OCI-LY1 (cell line): ENCODE data around the gene MYLK2.

Experiments used
- H2AFZ ChIP-seq: fragments of 200-600 bp; sonication (generic), shearing (Covaris generic); 2 replicates; pipeline ENCODE4 v1.6.0; 2014; ENCODE audit warnings: antibody characterized with exemption, mild to moderate bottlenecking, low read length
- H3F3A ChIP-seq: fragments of 200-600 bp; sonication (generic), shearing (Covaris generic); 2 replicates; pipeline ENCODE4 v1.6.0; 2014; ENCODE audit warnings: mild to moderate bottlenecking, antibody characterized with exemption, low read length, moderate library complexity; ENCODE audit not compliant: insufficient read depth
- H3K27ac ChIP-seq: fragments of 200-600 bp; sonication (generic); 2 replicates; pipeline ENCODE4 v1.5.1; 2014; ENCODE audit warnings: low read length, mixed run types, mild to moderate bottlenecking, low read depth; ENCODE audit not compliant: poor library complexity, severe bottlenecking
- H3K27me3 ChIP-seq: fragments of 200-600 bp; sonication (generic); 2 replicates; pipeline ENCODE4 v1.6.0; 2014; ENCODE audit warnings: antibody characterized with exemption, mild to moderate bottlenecking, low read length, moderate library complexity; ENCODE audit not compliant: insufficient read depth
- H3K36me3 ChIP-seq: fragments of 200-600 bp; sonication (generic); 2 replicates; pipeline ENCODE4 v1.6.1; 2014; ENCODE audit warnings: mild to moderate bottlenecking, antibody characterized with exemption, low read length, moderate library complexity, mixed read lengths; ENCODE audit not compliant: insufficient read depth
- H3K4me1 ChIP-seq: fragments of 200-600 bp; sonication (generic); 2 replicates; pipeline ENCODE4 v1.5.1; 2014; ENCODE audit warnings: mild to moderate bottlenecking, low read length, moderate library complexity; ENCODE audit not compliant: insufficient read depth, severe bottlenecking
- H3K4me2 ChIP-seq: fragments of 200-600 bp; sonication (generic), shearing (Covaris generic); 2 replicates; pipeline ENCODE4 v1.6.1; 2014; ENCODE audit warnings: low read length
- H3K4me3 ChIP-seq: fragments of 200-600 bp; sonication (generic); 2 replicates; pipeline ENCODE4 v1.5.1; 2014; ENCODE audit warnings: low read length, low read depth, mild to moderate bottlenecking, mixed read lengths; ENCODE audit not compliant: poor library complexity, severe bottlenecking
- H3K79me2 ChIP-seq: fragments of 200-600 bp; shearing (Covaris generic); 2 replicates; pipeline ENCODE4 v1.6.1; 2016; ENCODE audit warnings: mixed run types, low read length, mixed read lengths; ENCODE audit not compliant: insufficient read depth
- H3K9ac ChIP-seq: fragments of 200-600 bp; sonication (generic), shearing (Covaris generic); 2 replicates; pipeline ENCODE4 v1.6.1; 2014; ENCODE audit warnings: mild to moderate bottlenecking, low read length, mixed read lengths
- H3K9me2 ChIP-seq: fragments of 200-600 bp; sonication (generic), shearing (Covaris generic); 2 replicates; pipeline ENCODE4 v1.6.1; 2014; ENCODE audit warnings: low read depth, mild to moderate bottlenecking, low read length, mixed read lengths
- H3K9me3 ChIP-seq: fragments of 200-600 bp; shearing (Covaris generic); 2 replicates; pipeline ENCODE4 v1.6.1; 2014; ENCODE audit warnings: low read length, mixed read lengths
- H4K20me1 ChIP-seq: fragments of 200-600 bp; sonication (generic), shearing (Covaris generic); 2 replicates; pipeline ENCODE4 v1.6.0; 2016; ENCODE audit warnings: mild to moderate bottlenecking, low read length; ENCODE audit not compliant: insufficient read depth
- EZH2 ChIP-seq: fragments of 200-600 bp; sonication (generic), shearing (Covaris generic); IDR thresholded peaks from 2 replicates; pipeline ENCODE4 v1.8.0; 2017; ENCODE audit warnings: borderline replicate concordance, mixed run types, mild to moderate bottlenecking, antibody characterized with exemption, low read length, moderate library complexity, mixed read lengths
- TF ChIP-seq, protein P1 (sequence below): fragments of 200-600 bp; sonication (generic), shearing (Covaris generic); IDR thresholded peaks from 2 replicates; pipeline ENCODE4 v1.5.1; 2017; ENCODE audit warnings: mild to moderate bottlenecking, antibody characterized with exemption, low read length, moderate library complexity, mixed read lengths

Gene MYLK2

DNA sequence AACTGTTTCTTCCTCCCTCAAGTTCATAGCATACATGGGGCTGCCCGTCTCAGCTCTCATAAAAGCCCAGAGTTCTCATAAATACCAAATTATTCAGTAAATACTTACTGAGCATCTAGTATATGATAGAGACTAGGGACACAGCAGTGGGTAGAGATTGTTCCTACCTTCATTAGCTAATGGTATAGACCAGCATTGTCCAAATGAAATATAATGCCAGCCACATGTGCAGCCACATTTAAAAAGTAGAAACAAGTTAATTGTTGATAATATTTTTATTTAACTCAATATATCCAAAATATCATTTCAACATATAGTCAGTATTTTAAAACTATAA lies 52.4 kb downstream of the MYLK2 start:
- H3K9me3 ChIP-seq, result no peaks in the 10 kb centered on the region
- H4K20me1 ChIP-seq, result no peaks in the 10 kb centered on the region
- peaks cover 11% of the 10 kb centered on the region for H3K4me1 ChIP-seq
- H2AFZ ChIP-seq, result no peak overlapping the region
- no peaks in the 10 kb centered on the region for H3K36me3 ChIP-seq
- H3K4me2 ChIP-seq, result no peak overlapping the region
- H3F3A ChIP-seq, result no peaks in the 10 kb centered on the region
- H3K4me3 ChIP-seq, result no peak overlapping the region
- H3K27me3 ChIP-seq, result 0 out of 2 replicates have a peak, but pooled peaks cover 11% of the 10 kb centered on the region
- TF ChIP-seq, protein P1, sequence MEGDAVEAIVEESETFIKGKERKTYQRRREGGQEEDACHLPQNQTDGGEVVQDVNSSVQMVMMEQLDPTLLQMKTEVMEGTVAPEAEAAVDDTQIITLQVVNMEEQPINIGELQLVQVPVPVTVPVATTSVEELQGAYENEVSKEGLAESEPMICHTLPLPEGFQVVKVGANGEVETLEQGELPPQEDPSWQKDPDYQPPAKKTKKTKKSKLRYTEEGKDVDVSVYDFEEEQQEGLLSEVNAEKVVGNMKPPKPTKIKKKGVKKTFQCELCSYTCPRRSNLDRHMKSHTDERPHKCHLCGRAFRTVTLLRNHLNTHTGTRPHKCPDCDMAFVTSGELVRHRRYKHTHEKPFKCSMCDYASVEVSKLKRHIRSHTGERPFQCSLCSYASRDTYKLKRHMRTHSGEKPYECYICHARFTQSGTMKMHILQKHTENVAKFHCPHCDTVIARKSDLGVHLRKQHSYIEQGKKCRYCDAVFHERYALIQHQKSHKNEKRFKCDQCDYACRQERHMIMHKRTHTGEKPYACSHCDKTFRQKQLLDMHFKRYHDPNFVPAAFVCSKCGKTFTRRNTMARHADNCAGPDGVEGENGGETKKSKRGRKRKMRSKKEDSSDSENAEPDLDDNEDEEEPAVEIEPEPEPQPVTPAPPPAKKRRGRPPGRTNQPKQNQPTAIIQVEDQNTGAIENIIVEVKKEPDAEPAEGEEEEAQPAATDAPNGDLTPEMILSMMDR, result no peak
- TF ChIP-seq EZH2, result no peak
- H3K27ac ChIP-seq, result no peak overlapping the region
- H3K9me2 ChIP-seq, result no peaks in the 10 kb centered on the region
- no peaks in the 10 kb centered on the region for H3K79me2 ChIP-seq
- no peak overlapping the region for H3K9ac ChIP-seq

DNA sequence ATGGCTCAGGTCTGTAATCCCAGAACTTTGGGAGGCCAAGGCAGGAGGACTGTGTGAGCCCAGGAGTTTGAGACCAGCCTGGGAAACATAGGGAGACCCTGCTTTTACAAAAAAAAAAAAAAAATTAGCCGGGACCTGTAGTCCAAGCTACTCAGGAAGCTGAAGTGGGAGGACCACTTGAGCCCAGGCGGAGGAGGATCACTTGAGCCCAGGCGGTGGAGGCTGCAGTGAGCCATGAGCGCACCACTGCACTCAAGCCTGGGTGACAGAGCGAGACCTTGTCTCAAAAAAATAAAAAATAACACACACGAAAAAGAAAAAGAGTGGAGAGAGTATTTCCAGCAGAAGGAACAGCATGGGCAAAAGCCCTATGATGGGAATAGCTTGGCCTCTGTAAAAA lies 53.2 kb downstream of the MYLK2 start:
- Histone ChIP-seq H3K36me3 (no peaks in the 10 kb centered on the region), H3F3A (no peaks in the 10 kb centered on the region), H3K27ac (no peak overlapping the region), H3K4me3 (no peak overlapping the region), H3K9me3 (no peaks in the 10 kb centered on the region), H3K4me2 (no peak overlapping the region), H4K20me1 (no peaks in the 10 kb centered on the region), H3K79me2 (no peaks in the 10 kb centered on the region), H3K27me3 (0 out of 2 replicates have a peak, but pooled peaks cover 11% of the 10 kb centered on the region), H3K4me1 (peaks cover 11% of the 10 kb centered on the region), H3K9me2 (no peaks in the 10 kb centered on the region), H2AFZ (no peak overlapping the region), H3K9ac (no peak overlapping the region)
- no peak for TF ChIP-seq EZH2
- TF ChIP-seq, protein P1, result no peak

DNA sequence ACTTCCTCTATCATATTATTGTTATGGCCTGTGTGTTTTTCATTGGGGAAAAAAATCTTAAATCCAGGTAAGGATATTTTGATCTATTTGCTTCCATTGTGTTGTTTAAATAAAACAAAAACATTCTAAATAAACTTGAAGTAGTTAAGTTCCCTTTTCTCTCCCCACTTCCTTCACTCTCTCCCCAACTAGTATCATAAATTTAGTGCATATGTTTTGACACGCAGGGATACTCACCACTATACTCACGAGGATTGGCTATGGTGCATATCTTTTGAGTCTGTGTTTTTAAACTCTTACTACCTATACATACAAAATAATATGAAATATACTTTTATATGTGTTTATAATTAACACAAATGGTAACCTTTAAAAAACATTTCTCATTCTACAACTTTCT lies 56.5 kb downstream of the MYLK2 start:
- Histone ChIP-seq H3K79me2 (no peaks in the 10 kb centered on the region), H3K4me1 (peaks cover 10% of the 10 kb centered on the region), H3F3A (peaks cover 3% of the 10 kb centered on the region; the same call in 1 of the 2 replicates), H3K36me3 (no peaks in the 10 kb centered on the region), H3K9me3 (no peaks in the 10 kb centered on the region), H3K27ac (no peak overlapping the region), H2AFZ (no peak overlapping the region), H3K27me3 (no peaks in the 10 kb centered on the region), H3K4me2 (no peak overlapping the region), H4K20me1 (no peaks in the 10 kb centered on the region), H3K9me2 (no peaks in the 10 kb centered on the region), H3K4me3 (no peak overlapping the region), H3K9ac (no peak overlapping the region)
- no peak for TF ChIP-seq EZH2
- TF ChIP-seq, protein P1, result no peak
